PC-3 (cell line): Measurements from ENCODE around the gene VCX3A. TPM values are rescaled to one million over a fixed set of nuclear protein-coding genes. Genes with fewer than 3 reads are reported as not detected.

Source experiments
- ATAC-seq: fragments of 200-7000 bp; cut with Tn5 transposase; 2 replicates; pipeline ENCODE4 v1.9.1; 2020; ENCODE audit warnings: mild to moderate bottlenecking, moderate library complexity
- BruUV-seq: library from RNA; stranded (reverse); fragments of 400-500 nt; replicated peaks from 2 replicates; lab custom pipeline; 2021; lab: Mats Ljungman, UMichigan
- CTCF ChIA-PET: fragments of 300-600 bp; sonication (Branson Sonifier 250); formaldehyde crosslinking; loops from one replicate; lab custom pipeline; 2022; ENCODE audit warnings: antibody characterized with exemption; lab: Charles Lee
- POLR2A ChIA-PET: fragments of 300-600 bp; sonication (Branson Sonifier 250); formaldehyde crosslinking; loops from one replicate; lab custom pipeline; 2022; ENCODE audit warnings: antibody characterized with exemption; ENCODE audit not compliant: unreplicated experiment; lab: Charles Lee
- DNase-seq: peaks from one replicate; pipeline ENCODE4 v3.0.0-alpha.2; 2015
- H2AFZ ChIP-seq: fragments of 300-600 bp; sonication (generic); 2 replicates; pipeline ENCODE4 v1.6.0; 2016; ENCODE audit warnings: antibody characterized with exemption, low read length
- H3F3A ChIP-seq: fragments of 300-600 bp; sonication (generic); one replicate; pipeline ENCODE4 v1.6.0; 2017; ENCODE audit warnings: antibody characterized with exemption, low read length, control low read depth, mild to moderate bottlenecking; ENCODE audit not compliant: unreplicated experiment
- H3K27ac ChIP-seq: fragments of 300-600 bp; sonication (generic); 2 replicates; pipeline ENCODE4 v1.5.1; 2016; ENCODE audit warnings: mild to moderate bottlenecking, low read length
- H3K27me3 ChIP-seq: fragments of 300-600 bp; sonication (generic); 2 replicates; pipeline ENCODE4 v1.6.1; 2016; ENCODE audit warnings: low read length, mixed read lengths
- H3K36me3 ChIP-seq: fragments of 300-600 bp; sonication (generic); 2 replicates; pipeline ENCODE4 v1.6.1; 2016; ENCODE audit warnings: low read depth, mixed run types, low read length, mixed read lengths
- H3K4me1 ChIP-seq: fragments of 300-600 bp; sonication (generic); 2 replicates; pipeline ENCODE4 v1.5.1; 2016; ENCODE audit warnings: low read length; ENCODE audit not compliant: insufficient read depth
- H3K4me2 ChIP-seq: fragments of 300-600 bp; sonication (generic); 2 replicates; pipeline ENCODE4 v1.6.0; 2016; ENCODE audit warnings: low read length
- H3K4me3 ChIP-seq: fragments of 300-600 bp; sonication (generic); 2 replicates; pipeline ENCODE4 v1.5.1; 2016; ENCODE audit warnings: mild to moderate bottlenecking, low read length, mixed read lengths
- H3K79me2 ChIP-seq: fragments of 300-600 bp; sonication (generic); 2 replicates; pipeline ENCODE4 v1.6.1; 2017; ENCODE audit warnings: low read length, mixed read lengths
- H3K9ac ChIP-seq: fragments of 300-600 bp; sonication (generic); 2 replicates; pipeline ENCODE4 v1.6.0; 2016; ENCODE audit warnings: mild to moderate bottlenecking, low read length
- H3K9me2 ChIP-seq: fragments of 300-600 bp; sonication (generic); replicated peaks from 2 replicates; pipeline ENCODE4 v1.6.1; 2016; ENCODE audit warnings: mixed run types, low read length, mixed read lengths
- H3K9me3 ChIP-seq: fragments of 300-600 bp; sonication (generic); 2 replicates; pipeline ENCODE4 v1.6.1; 2016; ENCODE audit warnings: low read length, mixed read lengths
- H4K20me1 ChIP-seq: fragments of 300-600 bp; sonication (generic); 2 replicates; pipeline ENCODE4 v1.6.1; 2016; ENCODE audit warnings: low read length, mixed read lengths
- CTCF ChIP-seq: fragments of 300-600 bp; sonication (generic); conservative IDR thresholded peaks from 2 replicates; pipeline ENCODE4 v1.5.1; 2017; ENCODE audit warnings: antibody characterized with exemption, low read depth, mild to moderate bottlenecking, low read length
- EZH2 ChIP-seq: fragments of 300-600 bp; sonication (generic); IDR thresholded peaks from one replicate; pipeline ENCODE4 v1.6.1; 2017; ENCODE audit warnings: antibody characterized with exemption, mild to moderate bottlenecking, low read length; ENCODE audit not compliant: unreplicated experiment
- EZH2phosphoT487 ChIP-seq: fragments of 300-600 bp; sonication (generic); IDR thresholded peaks from 2 replicates; pipeline ENCODE4 v1.6.1; 2018; ENCODE audit warnings: mild to moderate bottlenecking, antibody characterized with exemption, low read length, borderline replicate concordance
- intact Hi-C: fragments of 100-400 bp; cut with micrococcal nuclease; formaldehyde crosslinking; loops from 2 replicates; pipeline ENCODE4 v1.9.0; 2023
- total RNA-seq: library from RNA; depleted of rRNA; stranded (reverse); fragments of >200 nt; gene quantifications from 2 replicates; pipeline ENCODE4 v1.2.3, GENCODE V29; 2014

Gene VCX3A
- total RNA-seq, 1 experiment from 2014 or later: not detected

GRCh38 chrX:6558979-6559378 lies 24.1 kb upstream of the VCX3A start:
- ChIA-PET POLR2A (no interaction called here), CTCF (no interaction called here)
- Histone ChIP-seq H3F3A (no peaks in the 10 kb centered on the region), H3K4me2 (no peak overlapping the region), H3K9ac (no peak overlapping the region), H2AFZ (no peak overlapping the region), H3K36me3 (no peaks in the 10 kb centered on the region), H3K79me2 (no peaks in the 10 kb centered on the region), H3K9me3 (no peaks in the 10 kb centered on the region), H3K27me3 (no peaks in the 10 kb centered on the region), H4K20me1 (no peaks in the 10 kb centered on the region), H3K4me1 (no peaks in the 10 kb centered on the region), H3K27ac (no peak overlapping the region), H3K4me3 (no peak overlapping the region), H3K9me2 (no peaks in the 10 kb centered on the region)
- TF ChIP-seq EZH2phosphoT487 (no peak), CTCF (no peak), EZH2 (no peak)
- ATAC-seq: no peak
- intact Hi-C loops: no loop called here
- DNase-seq: no peak
- BruUV-seq: no TSS peak

- ATAC-seq (no peak), DNase-seq (no peak)
- Histone ChIP-seq H3K4me1 (no peaks in the 10 kb centered on the region), H4K20me1 (no peaks in the 10 kb centered on the region), H3K4me3 (no peak overlapping the region), H3F3A (no peaks in the 10 kb centered on the region), H3K27me3 (no peaks in the 10 kb centered on the region), H3K79me2 (no peaks in the 10 kb centered on the region), H3K9me3 (no peaks in the 10 kb centered on the region), H3K36me3 (no peaks in the 10 kb centered on the region), H3K27ac (no peak overlapping the region), H3K9me2 (no peaks in the 10 kb centered on the region), H2AFZ (no peak overlapping the region), H3K4me2 (no peak overlapping the region), H3K9ac (no peak overlapping the region)
- intact Hi-C loops: no loop called here
- BruUV-seq: no TSS peak
- ChIA-PET CTCF (no interaction called here), POLR2A (no interaction called here)
- no peak for TF ChIP-seq EZH2phosphoT487
- TF ChIP-seq EZH2: no peak
- TF ChIP-seq CTCF: no peak
Observed at GRCh38 chrX:6557690-6558089, 22.8 kb upstream of the VCX3A start.

- H3K36me3 ChIP-seq: no peaks in the 10 kb centered on the region
- CTCF ChIA-PET: no interaction called here
- no peaks in the 10 kb centered on the region for H3F3A ChIP-seq
- H2AFZ ChIP-seq: no peak overlapping the region
- TF ChIP-seq EZH2phosphoT487: no peak
- TF ChIP-seq CTCF: no peak
- no peak for TF ChIP-seq EZH2
- H4K20me1 ChIP-seq: no peaks in the 10 kb centered on the region
- no peak for ATAC-seq
- no peak for DNase-seq
- H3K4me2 ChIP-seq: no peak overlapping the region
- no peak overlapping the region for H3K9ac ChIP-seq
- no peak overlapping the region for H3K4me3 ChIP-seq
- intact Hi-C loops: no loop called here
- POLR2A ChIA-PET: no interaction called here
- H3K27ac ChIP-seq: no peak overlapping the region
- H3K4me1 ChIP-seq: no peaks in the 10 kb centered on the region
- H3K79me2 ChIP-seq: no peaks in the 10 kb centered on the region
- H3K9me3 ChIP-seq: no peaks in the 10 kb centered on the region
- no peaks in the 10 kb centered on the region for H3K9me2 ChIP-seq
- no TSS peak for BruUV-seq
- H3K27me3 ChIP-seq: no peaks in the 10 kb centered on the region
Observed at GRCh38 chrX:6550999-6551398, 16.1 kb upstream of the VCX3A start.
